GM12878 (cell line): Measurements from ENCODE around the gene NAALADL2.

Experiments
- ATF7 ChIP-seq: fragments of 450-650 bp; IDR thresholded peaks from 2 replicates; pipeline ENCODE4 v1.6.1; 2016; ENCODE audit warnings: low read depth, mild to moderate bottlenecking
- CREM ChIP-seq: IDR thresholded peaks from 2 replicates; pipeline ENCODE4 v1.6.1; 2014; ENCODE audit warnings: antibody characterized with exemption, low read depth
- E2F4 ChIP-seq: IDR thresholded peaks from 2 replicates; pipeline ENCODE4 v1.6.1; 2012; ENCODE audit warnings: low read depth, low read length, improper control_type of control experiment
- FOXK2 ChIP-seq: fragments of 450-650 bp; IDR thresholded peaks from 2 replicates; pipeline ENCODE4 v1.6.1; 2017; ENCODE audit warnings: mild to moderate bottlenecking, moderate library complexity
- FOXM1 ChIP-seq: IDR thresholded peaks from 2 replicates; pipeline ENCODE4 v1.6.1; 2012; ENCODE audit warnings: low read depth, mild to moderate bottlenecking, inconsistent platforms, low read length, moderate library complexity
- PRDM15 ChIP-seq: fragments of 450-650 bp; formaldehyde crosslinking; IDR thresholded peaks from 2 replicates; pipeline ENCODE4 v1.4.0; 2020; ENCODE audit warnings: mild to moderate bottlenecking, moderate library complexity
- RBBP5 ChIP-seq: fragments of 200-600 bp; sonication (generic); conservative IDR thresholded peaks from 2 replicates; pipeline ENCODE4 v1.6.1; 2016
- ZBTB11 ChIP-seq: fragments of 450-650 bp; formaldehyde crosslinking; IDR thresholded peaks from 2 replicates; pipeline ENCODE4 v1.5.0; 2022; ENCODE audit warnings: mild to moderate bottlenecking, missing genetic modification characterization
- ZNF384 ChIP-seq: IDR thresholded peaks from 2 replicates; pipeline ENCODE4 v1.6.1; 2012; ENCODE audit warnings: low read depth, mild to moderate bottlenecking, low read length, improper control_type of control experiment, borderline replicate concordance
- TF ChIP-seq, protein P1 (sequence below): IDR thresholded peaks from 2 replicates; pipeline ENCODE4 v1.6.1; 2012; ENCODE audit warnings: low read depth, low read length, improper control_type of control experiment

DNA sequence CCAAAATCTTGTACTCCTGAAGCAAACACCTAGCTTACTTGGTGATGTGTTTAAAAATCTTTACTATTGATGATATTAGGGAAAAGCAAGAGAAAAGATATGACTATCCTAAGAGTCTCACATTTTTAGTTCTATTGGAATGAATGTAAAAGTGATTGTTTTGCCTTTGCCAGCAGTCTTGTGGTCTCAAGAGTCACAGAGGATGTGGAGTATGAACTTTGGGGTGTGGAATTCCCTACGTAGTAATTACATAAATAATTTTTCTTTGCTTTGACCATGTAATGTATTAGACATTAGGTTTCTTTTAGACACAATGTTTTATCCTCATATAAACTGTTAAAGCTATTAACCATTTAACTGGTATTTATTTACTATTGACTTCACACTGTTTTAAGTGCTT is 387.6 kb downstream of the NAALADL2 start:
- no peak for TF ChIP-seq FOXM1
- TF ChIP-seq FOXK2 = no peak
- TF ChIP-seq, protein P1, sequence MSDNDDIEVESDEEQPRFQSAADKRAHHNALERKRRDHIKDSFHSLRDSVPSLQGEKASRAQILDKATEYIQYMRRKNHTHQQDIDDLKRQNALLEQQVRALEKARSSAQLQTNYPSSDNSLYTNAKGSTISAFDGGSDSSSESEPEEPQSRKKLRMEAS = no peak
- no peak for TF ChIP-seq E2F4
- no peak for TF ChIP-seq CREM
- no peak for TF ChIP-seq ZBTB11
- no peak for TF ChIP-seq RBBP5
- TF ChIP-seq PRDM15 (CRISPR knock-in tag) = no peak
- no peak for TF ChIP-seq ATF7
- TF ChIP-seq ZNF384 = no peak
